HepG2 (cell line): ENCODE data around the gene IL12A. TPM values are rescaled to one million over a fixed set of nuclear protein-coding genes. Genes with fewer than 3 reads are reported as not detected.
A peak's percentile ranks its signal among the peaks of the same experiment; 100 is the strongest.

ENCODE experiments used
- ATAC-seq: fragments of 200-7000 bp; cut with Tn5 transposase; 3 replicates; pipeline ENCODE4 v1.9.1; 2020; ENCODE audit warnings: mild to moderate bottlenecking, moderate library complexity
- BruUV-seq: library from RNA; stranded (reverse); fragments of 400-500 nt; replicated peaks from 2 replicates; lab custom pipeline; 2021; lab: Mats Ljungman, UMichigan
- CTCF ChIA-PET: fragments of 300-600 bp; formaldehyde crosslinking; extraction: SDS; loops from one replicate; lab custom pipeline; 2021; ENCODE audit warnings: low total read pairs, inconsistent platforms, low intra/inter-chr PET ratio; lab: Yijun Ruan, JAX
- POLR2A ChIA-PET: fragments of 350-600 bp; sonication (Branson Sonifier 250); formaldehyde crosslinking; loops from one replicate; lab custom pipeline; 2020; ENCODE audit warnings: antibody characterized with exemption, inconsistent platforms; lab: Yijun Ruan, JAX
- DNase-seq: peaks from one replicate; pipeline ENCODE4 v3.0.0-alpha.2; 2015; ENCODE audit warnings: low spot score
- FAIRE-seq: peaks from 3 replicates; lab custom pipeline; 2011; peaks lifted over from hg19 to GRCh38; lab: Jason Lieb, UNC
- H2AFZ ChIP-seq: one replicate; pipeline ENCODE4 v1.6.1; 2011; ENCODE audit warnings: low read length, inconsistent platforms
- H3K27ac ChIP-seq: fragments of 300-600 bp; 3 replicates; pipeline ENCODE4 v1.8.0; 2011; ENCODE audit warnings: mixed run types, mild to moderate bottlenecking, mixed read lengths, low read length, inconsistent platforms; ENCODE audit not compliant: insufficient read depth; ENCODE audit errors: extremely low read length
- H3K27me3 ChIP-seq, 2 experiments: fragments of 200-600 bp in 1 of 2; 2 replicates in 1 of 2; 3 replicates in 1 of 2; pipeline versions ENCODE4 v1.6.0 to v1.8.0; 2011; ENCODE audit warnings: low read length in 2 of 2, mild to moderate bottlenecking in 2 of 2, moderate library complexity in 2 of 2, inconsistent platforms in 1 of 2; ENCODE audit not compliant: insufficient read depth in 2 of 2, control insufficient read depth in 1 of 2
- H3K36me3 ChIP-seq, 2 experiments: fragments of 200-600 bp in 1 of 2; replicated peaks in 1 of 2; 2 replicates in 1 of 2; 3 replicates in 1 of 2; pipeline versions ENCODE4 v1.5.1 to v1.8.0; 2011; ENCODE audit warnings: low read length in 2 of 2, inconsistent platforms in 1 of 2; ENCODE audit not compliant: insufficient read depth in 2 of 2, control insufficient read depth in 1 of 2
- H3K4me1 ChIP-seq: 2 replicates; pipeline ENCODE4 v1.5.1; 2012; ENCODE audit warnings: low read length, inconsistent platforms; ENCODE audit not compliant: insufficient read depth
- H3K4me2 ChIP-seq: 2 replicates; pipeline ENCODE4 v1.6.0; 2011; ENCODE audit warnings: low read depth, low read length, inconsistent platforms
- H3K4me3 ChIP-seq, 3 experiments: fragments of 200-600 bp in 1 of 3; sonication (generic), shearing (Covaris generic) in 1 of 3; replicated peaks in 1 of 3; 2 replicates each; pipeline ENCODE4 v1.5.1; 2011 to 2016; ENCODE audit warnings: low read length in 3 of 3, inconsistent platforms in 2 of 3, low read depth in 2 of 3, mild to moderate bottlenecking in 2 of 3, control low read depth in 1 of 3, mixed read lengths in 1 of 3; ENCODE audit not compliant: insufficient read depth in 1 of 3
- H3K79me2 ChIP-seq: one replicate; pipeline ENCODE4 v1.6.1; 2011; ENCODE audit warnings: low read length, inconsistent platforms; ENCODE audit not compliant: insufficient read depth
- H3K9ac ChIP-seq: 2 replicates; pipeline ENCODE4 v1.6.0; 2011; ENCODE audit warnings: mild to moderate bottlenecking, low read depth, low read length, inconsistent platforms; ENCODE audit not compliant: insufficient read depth
- H3K9me3 ChIP-seq: 2 replicates; pipeline ENCODE4 v1.5.1; 2012; ENCODE audit warnings: mild to moderate bottlenecking, low read length
- H4K20me1 ChIP-seq: 2 replicates; pipeline ENCODE4 v1.6.0; 2011; ENCODE audit warnings: inconsistent platforms, mild to moderate bottlenecking, low read length, moderate library complexity; ENCODE audit not compliant: insufficient read depth
- HOXA7 ChIP-seq: sonication (generic); formaldehyde crosslinking; IDR thresholded peaks from 2 replicates; pipeline ENCODE4 v1.8.1; 2022; ENCODE audit warnings: mild to moderate bottlenecking, missing genetic modification reagents, moderate library complexity
- JARID2 ChIP-seq: sonication (generic); formaldehyde crosslinking; IDR thresholded peaks from 2 replicates; pipeline ENCODE4 v1.8.1; 2023; ENCODE audit warnings: missing genetic modification reagents, inconsistent platforms; ENCODE audit not compliant: insufficient replicate concordance
- JUND ChIP-seq: sonication (generic); formaldehyde crosslinking; IDR thresholded peaks from 2 replicates; pipeline ENCODE4 v1.8.0; 2022; ENCODE audit warnings: mild to moderate bottlenecking, missing genetic modification reagents
- KMT2B ChIP-seq: IDR thresholded peaks from 2 replicates; pipeline ENCODE4 v1.6.1; 2016; ENCODE audit warnings: missing genetic modification reagents, missing compliant biosample characterization
- MAFF ChIP-seq: IDR thresholded peaks from 2 replicates; pipeline ENCODE4 v1.6.1; 2011; ENCODE audit warnings: low read depth, low read length, improper control_type of control experiment
- SMC3 ChIP-seq: IDR thresholded peaks from 2 replicates; pipeline ENCODE4 v1.6.1; 2011; ENCODE audit warnings: low read length, improper control_type of control experiment
- SRSF4 ChIP-seq: fragments of 200-400 bp; formaldehyde crosslinking; IDR thresholded peaks from one replicate; pipeline ENCODE4 v1.6.1; 2018; ENCODE audit warnings: mild to moderate bottlenecking, low read depth, low read length, moderate library complexity; ENCODE audit not compliant: poor library complexity, severe bottlenecking
- TGIF2 ChIP-seq: IDR thresholded peaks from 2 replicates; pipeline ENCODE4 v1.6.1; 2016; ENCODE audit warnings: control low read depth, missing compliant biosample characterization
- YEATS2 ChIP-seq: sonication (generic); formaldehyde crosslinking; IDR thresholded peaks from 2 replicates; pipeline ENCODE4 v1.4.0; 2020; ENCODE audit warnings: missing genetic modification reagents, borderline replicate concordance
- ZNF33A ChIP-seq: sonication (generic); formaldehyde crosslinking; IDR thresholded peaks from 2 replicates; pipeline ENCODE4 v1.5.1; 2020; ENCODE audit warnings: missing genetic modification reagents, mild to moderate bottlenecking, moderate library complexity, borderline replicate concordance
- ZNF672 ChIP-seq: sonication (generic); formaldehyde crosslinking; IDR thresholded peaks from 2 replicates; pipeline ENCODE4 v1.8.1; 2022; ENCODE audit warnings: missing genetic modification reagents
- WGBS: methylation state at CpG from one replicate; pipeline ENCODE4 v1.1.6; 2017; ENCODE audit warnings: low lambda C conversion rate; 5-methylcytosine and 5-hydroxymethylcytosine counted together
- in situ Hi-C: cut with HindIII; loops from 2 replicates; pipeline ENCODE4 v1.10.0; 2017; ENCODE audit warnings: low pct_unique_long_range_greater_than_20kb; ENCODE audit not compliant: extremely low pct_ligation_motif_present
- intact Hi-C: fragments of 100-400 bp; cut with micrococcal nuclease; formaldehyde crosslinking; loops from one replicate; pipeline ENCODE4 v1.10.0; 2022; ENCODE audit not compliant: unreplicated experiment
- polyA plus RNA-seq, 8 experiments: library from polyadenylated mRNA; depleted of rRNA in 3 of 8; stranded (reverse) in 7 of 8; unstranded in 1 of 8; fragments of >200 nt; fragmentation: Illumina TruSeq in 4 of 8; extraction: Trizol in 4 of 8; gene quantifications; 2 replicates each; pipeline versions ENCODE4 v1.2.1 to v1.2.3, GENCODE V29; 2011 to 2016; ENCODE audit warnings: low read depth in 4 of 8, missing spikeins in 1 of 8, mixed read lengths in 1 of 8; ENCODE audit not compliant: insufficient read depth in 1 of 8
- total RNA-seq, 5 experiments: library from RNA; depleted of rRNA; stranded (reverse); fragments of >200 nt; fragmentation: Illumina TruSeq; extraction: Trizol; gene quantifications; 2 replicates each; pipeline ENCODE4 v1.2.3, GENCODE V29; 2016; ENCODE audit warnings: low read depth in 1 of 5
- TF ChIP-seq, protein P1 (sequence below), 2 experiments: fragments of 450-650 bp in 1 of 2; sonication (generic) in 1 of 2; formaldehyde crosslinking; IDR thresholded peaks; 2 replicates each; pipeline versions ENCODE4 v1.5.0 to v1.8.0; 2020 to 2022; ENCODE audit warnings: mild to moderate bottlenecking in 1 of 2, missing genetic modification reagents in 1 of 2
- TF ChIP-seq, protein P2 (sequence below): sonication (generic); formaldehyde crosslinking; IDR thresholded peaks from 2 replicates; pipeline ENCODE4 v1.4.0; 2020; ENCODE audit warnings: missing genetic modification reagents, borderline replicate concordance
- TF ChIP-seq, protein P3 (sequence below): sonication (generic); formaldehyde crosslinking; IDR thresholded peaks from 2 replicates; pipeline ENCODE4 v1.5.1; 2020; ENCODE audit warnings: missing genetic modification reagents, mild to moderate bottlenecking, borderline replicate concordance
- TF ChIP-seq, protein P4 (sequence below): sonication (generic); formaldehyde crosslinking; IDR thresholded peaks from 2 replicates; pipeline ENCODE4 v1.5.0; 2020; ENCODE audit warnings: mild to moderate bottlenecking, missing genetic modification reagents, borderline replicate concordance
- TF ChIP-seq, protein P5 (sequence below): sonication (generic); formaldehyde crosslinking; IDR thresholded peaks from 2 replicates; pipeline ENCODE4 v1.4.0; 2020; ENCODE audit warnings: missing genetic modification reagents

Gene IL12A
- total and polyA plus RNA-seq, 2 of the 13 experiments (the other 11 are each of a cell fraction or from before 2014, with no cell fraction given), result 0.36 to 1.1 TPM

DNA sequence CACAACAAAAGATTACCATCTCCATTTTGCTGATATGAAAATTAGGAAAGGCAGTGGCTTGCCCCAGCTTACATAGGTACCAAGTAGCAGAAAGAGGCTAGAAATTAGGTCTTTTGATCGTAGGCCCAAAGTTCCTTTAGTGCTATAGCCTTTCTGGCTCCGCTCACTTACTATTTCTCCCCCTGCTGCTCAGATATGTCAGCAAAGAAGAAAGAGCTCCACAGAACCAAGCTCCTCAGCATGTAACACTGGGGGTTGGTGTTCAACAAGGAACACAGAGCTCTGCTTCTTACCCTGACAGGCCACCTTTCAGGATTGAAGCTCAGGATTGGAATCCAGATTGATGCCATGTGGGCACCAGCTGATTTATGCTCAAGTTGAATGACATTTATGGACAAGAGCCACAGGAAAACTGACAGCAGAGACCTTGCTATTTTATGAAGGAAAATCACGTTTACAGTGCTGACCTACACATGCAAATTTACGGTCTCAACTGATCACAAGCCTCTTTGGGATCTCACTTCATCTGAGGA, 6.1 kb upstream of the IL12A start:
- peak; percentile 57 for ATAC-seq
- H3K9me3 ChIP-seq, result no peaks in the 10 kb centered on the region
- H3K4me1 ChIP-seq, result peaks cover 28% of the 10 kb centered on the region
- CTCF ChIA-PET, result no interaction called here
- no peak overlapping the region for H3K27ac ChIP-seq
- no peak overlapping the region for H3K4me3 ChIP-seq
- H3K27me3 ChIP-seq, result no peaks in the 10 kb centered on the region
- H2AFZ ChIP-seq, result no peak overlapping the region
- WGBS, result 31% methylated on average over 4 of the region's 4 CpGs
- BruUV-seq, result no TSS peak
- no peak for FAIRE-seq
- intact Hi-C loops (no loop called here), in situ Hi-C loops (loop anchor here (25.0 kb wide), 1 partner anchor 720 kb away; no protein-coding TSS in a partner anchor)
- DNase-seq, result no peak
- H3K36me3 ChIP-seq, result no peaks in the 10 kb centered on the region
- POLR2A ChIA-PET, result no interaction called here
- no peaks in the 10 kb centered on the region for H3K79me2 ChIP-seq
- H3K9ac ChIP-seq, result no peak overlapping the region
- H3K4me2 ChIP-seq, result peak overlapping the region; percentile 13; the same call in 1 of the 2 replicates
- H4K20me1 ChIP-seq, result no peaks in the 10 kb centered on the region
- TF ChIP-seq, protein P1, sequence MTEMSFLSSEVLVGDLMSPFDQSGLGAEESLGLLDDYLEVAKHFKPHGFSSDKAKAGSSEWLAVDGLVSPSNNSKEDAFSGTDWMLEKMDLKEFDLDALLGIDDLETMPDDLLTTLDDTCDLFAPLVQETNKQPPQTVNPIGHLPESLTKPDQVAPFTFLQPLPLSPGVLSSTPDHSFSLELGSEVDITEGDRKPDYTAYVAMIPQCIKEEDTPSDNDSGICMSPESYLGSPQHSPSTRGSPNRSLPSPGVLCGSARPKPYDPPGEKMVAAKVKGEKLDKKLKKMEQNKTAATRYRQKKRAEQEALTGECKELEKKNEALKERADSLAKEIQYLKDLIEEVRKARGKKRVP (CRISPR knock-in tag; IDR thresholded peaks at IDR 0.05), result no peak
- TF ChIP-seq SMC3 (peak; percentile 35; the same call in 1 of the 2 replicates), MAFF (no peak), JUND (no peak), HOXA7 (CRISPR knock-in tag) (no peak), JARID2 (CRISPR knock-in tag) (no peak), ZNF33A (CRISPR knock-in tag) (no peak), YEATS2 (CRISPR knock-in tag) (no peak), TGIF2 (CRISPR knock-in tag) (no peak), KMT2B (no peak), ZNF672 (no peak), SRSF4 (no peak)
- TF ChIP-seq, protein P2, sequence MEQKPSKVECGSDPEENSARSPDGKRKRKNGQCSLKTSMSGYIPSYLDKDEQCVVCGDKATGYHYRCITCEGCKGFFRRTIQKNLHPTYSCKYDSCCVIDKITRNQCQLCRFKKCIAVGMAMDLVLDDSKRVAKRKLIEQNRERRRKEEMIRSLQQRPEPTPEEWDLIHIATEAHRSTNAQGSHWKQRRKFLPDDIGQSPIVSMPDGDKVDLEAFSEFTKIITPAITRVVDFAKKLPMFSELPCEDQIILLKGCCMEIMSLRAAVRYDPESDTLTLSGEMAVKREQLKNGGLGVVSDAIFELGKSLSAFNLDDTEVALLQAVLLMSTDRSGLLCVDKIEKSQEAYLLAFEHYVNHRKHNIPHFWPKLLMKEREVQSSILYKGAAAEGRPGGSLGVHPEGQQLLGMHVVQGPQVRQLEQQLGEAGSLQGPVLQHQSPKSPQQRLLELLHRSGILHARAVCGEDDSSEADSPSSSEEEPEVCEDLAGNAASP (CRISPR knock-in tag), result no peak
- TF ChIP-seq, protein P3, sequence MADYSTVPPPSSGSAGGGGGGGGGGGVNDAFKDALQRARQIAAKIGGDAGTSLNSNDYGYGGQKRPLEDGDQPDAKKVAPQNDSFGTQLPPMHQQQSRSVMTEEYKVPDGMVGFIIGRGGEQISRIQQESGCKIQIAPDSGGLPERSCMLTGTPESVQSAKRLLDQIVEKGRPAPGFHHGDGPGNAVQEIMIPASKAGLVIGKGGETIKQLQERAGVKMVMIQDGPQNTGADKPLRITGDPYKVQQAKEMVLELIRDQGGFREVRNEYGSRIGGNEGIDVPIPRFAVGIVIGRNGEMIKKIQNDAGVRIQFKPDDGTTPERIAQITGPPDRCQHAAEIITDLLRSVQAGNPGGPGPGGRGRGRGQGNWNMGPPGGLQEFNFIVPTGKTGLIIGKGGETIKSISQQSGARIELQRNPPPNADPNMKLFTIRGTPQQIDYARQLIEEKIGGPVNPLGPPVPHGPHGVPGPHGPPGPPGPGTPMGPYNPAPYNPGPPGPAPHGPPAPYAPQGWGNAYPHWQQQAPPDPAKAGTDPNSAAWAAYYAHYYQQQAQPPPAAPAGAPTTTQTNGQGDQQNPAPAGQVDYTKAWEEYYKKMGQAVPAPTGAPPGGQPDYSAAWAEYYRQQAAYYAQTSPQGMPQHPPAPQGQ (CRISPR knock-in tag), result no peak
- TF ChIP-seq, protein P4, sequence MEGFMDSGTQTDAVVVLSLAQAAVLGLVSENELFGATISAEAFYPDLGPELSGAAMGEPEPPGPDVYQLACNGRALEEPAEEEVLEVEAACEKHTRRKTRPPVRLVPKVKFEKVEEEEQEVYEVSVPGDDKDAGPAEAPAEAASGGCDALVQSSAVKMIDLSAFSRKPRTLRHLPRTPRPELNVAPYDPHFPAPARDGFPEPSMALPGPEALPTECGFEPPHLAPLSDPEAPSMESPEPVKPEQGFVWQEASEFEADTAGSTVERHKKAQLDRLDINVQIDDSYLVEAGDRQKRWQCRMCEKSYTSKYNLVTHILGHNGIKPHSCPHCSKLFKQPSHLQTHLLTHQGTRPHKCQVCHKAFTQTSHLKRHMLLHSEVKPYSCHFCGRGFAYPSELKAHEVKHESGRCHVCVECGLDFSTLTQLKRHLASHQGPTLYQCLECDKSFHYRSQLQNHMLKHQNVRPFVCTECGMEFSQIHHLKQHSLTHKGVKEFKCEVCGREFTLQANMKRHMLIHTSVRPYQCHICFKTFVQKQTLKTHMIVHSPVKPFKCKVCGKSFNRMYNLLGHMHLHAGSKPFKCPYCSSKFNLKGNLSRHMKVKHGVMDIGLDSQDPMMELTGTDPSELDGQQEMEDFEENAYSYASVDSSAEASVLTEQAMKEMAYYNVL (CRISPR knock-in tag), result no peak
- TF ChIP-seq, protein P5, sequence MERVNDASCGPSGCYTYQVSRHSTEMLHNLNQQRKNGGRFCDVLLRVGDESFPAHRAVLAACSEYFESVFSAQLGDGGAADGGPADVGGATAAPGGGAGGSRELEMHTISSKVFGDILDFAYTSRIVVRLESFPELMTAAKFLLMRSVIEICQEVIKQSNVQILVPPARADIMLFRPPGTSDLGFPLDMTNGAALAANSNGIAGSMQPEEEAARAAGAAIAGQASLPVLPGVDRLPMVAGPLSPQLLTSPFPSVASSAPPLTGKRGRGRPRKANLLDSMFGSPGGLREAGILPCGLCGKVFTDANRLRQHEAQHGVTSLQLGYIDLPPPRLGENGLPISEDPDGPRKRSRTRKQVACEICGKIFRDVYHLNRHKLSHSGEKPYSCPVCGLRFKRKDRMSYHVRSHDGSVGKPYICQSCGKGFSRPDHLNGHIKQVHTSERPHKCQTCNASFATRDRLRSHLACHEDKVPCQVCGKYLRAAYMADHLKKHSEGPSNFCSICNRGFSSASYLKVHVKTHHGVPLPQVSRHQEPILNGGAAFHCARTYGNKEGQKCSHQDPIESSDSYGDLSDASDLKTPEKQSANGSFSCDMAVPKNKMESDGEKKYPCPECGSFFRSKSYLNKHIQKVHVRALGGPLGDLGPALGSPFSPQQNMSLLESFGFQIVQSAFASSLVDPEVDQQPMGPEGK, result no peak
